Stimulated activated CD8-positive, alpha-beta memory T cell treated with anti-CD3 and anti-CD28 coated beads, Interleukin-7, amount 100 ng/mL, for 48 hours (primary cell): ENCODE measurements around the gene RSF1.

Source experiments
- DNase-seq, 2 donors: peaks; one replicate each; pipeline ENCODE4 v3.0.0-alpha.2; 2020; ENCODE audit warnings: low read depth in 1 of 2; ENCODE audit errors: extremely low read depth in 1 of 2

The RSF1 gene

GRCh38 chr11:77806415-77806814 is 14.1 kb downstream of the RSF1 start:
- DNase-seq = no peak

GRCh38 chr11:77801477-77801876 is 19.0 kb downstream of the RSF1 start:
- DNase-seq = no peak

GRCh38 chr11:77800449-77800848 is 20.1 kb downstream of the RSF1 start:
- DNase-seq = no peak

GRCh38 chr11:77799338-77799737 is 21.2 kb downstream of the RSF1 start:
- DNase-seq = no peak

- DNase-seq = no peak
Measured at GRCh38 chr11:77793972-77794371, 26.6 kb downstream of the RSF1 start.

GRCh38 chr11:77791301-77791700 is 29.2 kb downstream of the RSF1 start:
- DNase-seq = no peak

- no peak for DNase-seq
Measured at GRCh38 chr11:77789731-77790476, 30.6 kb downstream of the RSF1 start.

- DNase-seq = no peak
Measured at GRCh38 chr11:77789061-77789730, 31.3 kb downstream of the RSF1 start.

- DNase-seq = no peak
Measured at GRCh38 chr11:77784572-77784971, 36.0 kb downstream of the RSF1 start.

GRCh38 chr11:77783025-77783424 is 37.5 kb downstream of the RSF1 start:
- no peak for DNase-seq

GRCh38 chr11:77779935-77780334 is 40.6 kb downstream of the RSF1 start:
- DNase-seq = no peak

GRCh38 chr11:77778549-77778948 is 42.0 kb downstream of the RSF1 start:
- no peak for DNase-seq

GRCh38 chr11:77778118-77778517 is 42.4 kb downstream of the RSF1 start:
- no peak for DNase-seq

- DNase-seq = no peak
Measured at GRCh38 chr11:77776455-77776854, 44.1 kb downstream of the RSF1 start.

- no peak for DNase-seq
Measured at GRCh38 chr11:77775936-77776335, 44.6 kb downstream of the RSF1 start.

GRCh38 chr11:77771135-77771534 is 49.4 kb downstream of the RSF1 start:
- DNase-seq = no peak

- no peak for DNase-seq
Measured at GRCh38 chr11:77770629-77771028, 49.9 kb downstream of the RSF1 start.

GRCh38 chr11:77762426-77762825 is 58.1 kb downstream of the RSF1 start:
- DNase-seq = no peak

GRCh38 chr11:77761491-77761890 is 59.0 kb downstream of the RSF1 start:
- DNase-seq = no peak

GRCh38 chr11:77758331-77758730 is 62.2 kb downstream of the RSF1 start:
- DNase-seq = no peak

GRCh38 chr11:77753230-77753629 is 67.3 kb downstream of the RSF1 start:
- no peak for DNase-seq

- no peak for DNase-seq
Measured at GRCh38 chr11:77752516-77752915, 68.0 kb downstream of the RSF1 start.
